Measurements from ENCODE around the gene MANSC4. TPM values are rescaled to one million over a fixed set of nuclear protein-coding genes. Genes with fewer than 3 reads are reported as not detected.

The MANSC4 gene
- total and polyA plus RNA-seq, 2 donors (not counting 3 experiments of a cell fraction or from before 2014, with no cell fraction given) = not detected

DNA sequence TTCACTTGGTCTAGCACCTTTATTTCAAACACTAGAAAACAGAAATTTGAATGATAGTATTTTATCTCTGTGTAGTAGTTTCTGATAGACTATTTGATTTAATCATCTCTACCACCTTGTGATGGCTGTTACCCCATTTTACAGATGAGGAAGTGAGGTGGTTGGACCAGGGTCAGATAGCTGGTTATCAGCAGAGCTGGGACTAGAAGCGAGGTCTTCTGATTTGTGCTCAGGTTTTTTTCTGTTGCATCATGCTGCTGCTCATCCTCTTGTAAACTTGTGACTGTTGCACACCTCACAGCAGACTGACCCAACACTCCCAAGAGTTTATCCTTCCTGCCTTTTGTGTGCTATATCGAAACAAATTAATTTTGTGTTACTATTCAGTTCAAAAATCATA, 10.1 kb upstream of the MANSC4 start:
- H4K20me1 ChIP-seq (replicated peaks; ENCODE audit: control insufficient read depth, extremely low read depth, insufficient read depth, low read length) = no peaks in the 10 kb centered on the region
- no peak overlapping the region for H2AFZ ChIP-seq (ENCODE audit: low read depth, low read length)
- no peak for TF ChIP-seq EZH2 (IDR thresholded peaks at IDR 0.05; ENCODE audit: borderline replicate concordance, low read depth, low read length, severe bottlenecking)
- TF ChIP-seq, protein P1, sequence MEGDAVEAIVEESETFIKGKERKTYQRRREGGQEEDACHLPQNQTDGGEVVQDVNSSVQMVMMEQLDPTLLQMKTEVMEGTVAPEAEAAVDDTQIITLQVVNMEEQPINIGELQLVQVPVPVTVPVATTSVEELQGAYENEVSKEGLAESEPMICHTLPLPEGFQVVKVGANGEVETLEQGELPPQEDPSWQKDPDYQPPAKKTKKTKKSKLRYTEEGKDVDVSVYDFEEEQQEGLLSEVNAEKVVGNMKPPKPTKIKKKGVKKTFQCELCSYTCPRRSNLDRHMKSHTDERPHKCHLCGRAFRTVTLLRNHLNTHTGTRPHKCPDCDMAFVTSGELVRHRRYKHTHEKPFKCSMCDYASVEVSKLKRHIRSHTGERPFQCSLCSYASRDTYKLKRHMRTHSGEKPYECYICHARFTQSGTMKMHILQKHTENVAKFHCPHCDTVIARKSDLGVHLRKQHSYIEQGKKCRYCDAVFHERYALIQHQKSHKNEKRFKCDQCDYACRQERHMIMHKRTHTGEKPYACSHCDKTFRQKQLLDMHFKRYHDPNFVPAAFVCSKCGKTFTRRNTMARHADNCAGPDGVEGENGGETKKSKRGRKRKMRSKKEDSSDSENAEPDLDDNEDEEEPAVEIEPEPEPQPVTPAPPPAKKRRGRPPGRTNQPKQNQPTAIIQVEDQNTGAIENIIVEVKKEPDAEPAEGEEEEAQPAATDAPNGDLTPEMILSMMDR (IDR thresholded peaks at IDR 0.05; ENCODE audit: extremely low read depth in 1 of 2, insufficient read depth in 1 of 2, low read depth in 1 of 2, low read length in 2 of 2) = no peak
- no peak for TF ChIP-seq FOS (IDR thresholded peaks at IDR 0.05; ENCODE audit: borderline replicate concordance, insufficient read depth, low read length)
- no peak for TF ChIP-seq POLR2A (IDR thresholded peaks at IDR 0.05; ENCODE audit: low read depth, low read length)
- no peak for TF ChIP-seq JUN (IDR thresholded peaks at IDR 0.05; ENCODE audit: borderline replicate concordance, insufficient read depth, insufficient read length, low read depth)
- TF ChIP-seq POLR2AphosphoS5 (IDR thresholded peaks at IDR 0.05; ENCODE audit: insufficient read depth, low read depth, low read length) = no peak
- TF ChIP-seq, protein P2, sequence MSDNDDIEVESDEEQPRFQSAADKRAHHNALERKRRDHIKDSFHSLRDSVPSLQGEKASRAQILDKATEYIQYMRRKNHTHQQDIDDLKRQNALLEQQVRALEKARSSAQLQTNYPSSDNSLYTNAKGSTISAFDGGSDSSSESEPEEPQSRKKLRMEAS (IDR thresholded peaks at IDR 0.05; ENCODE audit: insufficient read depth, insufficient read length) = no peak
- TF ChIP-seq MYC (IDR thresholded peaks at IDR 0.05; ENCODE audit: low read depth, low read length) = no peak
- no peak for TF ChIP-seq GATA2 (IDR thresholded peaks at IDR 0.05; ENCODE audit: insufficient read depth, insufficient read length, low read depth, low read length)
- DNase-seq (ENCODE audit: low read depth, low spot score) (no peak), FAIRE-seq (no peak)
- H3K9me3 ChIP-seq (replicated peaks; ENCODE audit: control insufficient read depth, insufficient read depth, low read length) = no peaks in the 10 kb centered on the region
- H3K27me3 ChIP-seq (ENCODE audit: control insufficient read depth in 2 of 2, insufficient read depth in 2 of 2, low read length in 2 of 2) = no peaks in the 10 kb centered on the region
- H3K9me1 ChIP-seq (replicated peaks; ENCODE audit: control insufficient read depth, extremely low read depth, insufficient read depth, low read length) = no peaks in the 10 kb centered on the region
- H3K27ac ChIP-seq (ENCODE audit: insufficient read depth, low read depth, low read length) = no peak overlapping the region
- no peak overlapping the region for H3K9ac ChIP-seq (replicated peaks; ENCODE audit: extremely low read depth, insufficient read depth, low read length)
- BruUV-seq (replicated peaks) = no TSS peak
- H3K36me3 ChIP-seq (ENCODE audit: control insufficient read depth in 2 of 2, extremely low read depth in 1 of 2, insufficient read depth in 2 of 2, low read length in 2 of 2) = peaks cover 5 to 11% of the 10 kb centered on the region in 2 experiments
- peaks cover 41% of the 10 kb centered on the region for H3K79me2 ChIP-seq (ENCODE audit: control insufficient read depth, insufficient read depth, low read length)
- CTCF ChIA-PET = interaction anchor here (0.9 to 1.2 kb wide), 2 partner anchors 9 to 57 kb away, joined by 3 read pairs; no protein-coding TSS in a partner anchor
- dilution Hi-C loops (cut with MboI; ENCODE audit: extremely low pct_ligation_motif_present, low sequenced_read_pairs) (no loop called here), intact Hi-C loops (cut with micrococcal nuclease) (no loop called here)
- H3K4me3 ChIP-seq (replicated peaks in 1 of 3; ENCODE audit: insufficient read depth in 1 of 3, low read depth in 1 of 3, low read length in 3 of 3) = no peak overlapping the region
- H3K4me1 ChIP-seq (ENCODE audit: control insufficient read depth, extremely low read depth, insufficient read depth, low read length) = peaks cover 10% of the 10 kb centered on the region
- POLR2A ChIA-PET = no interaction called here
- no peak overlapping the region for H3K4me2 ChIP-seq (ENCODE audit: insufficient read depth, low read length)

Measured in endothelial cell of umbilical vein (primary cell).